Suprapubic skin (tissue), 4 donors: Measurements from ENCODE around the gene KAZN. TPM values are rescaled to one million over a fixed set of nuclear protein-coding genes. Genes with fewer than 3 reads are reported as not detected.
A peak's percentile ranks its signal among the peaks of the same experiment; 100 is the strongest.

ENCODE experiments used
- DNase-seq, 2 donors: peaks; one replicate each; pipeline ENCODE4 v3.0.0-alpha.2; 2019; ENCODE audit warnings: low spot score in 2 of 2
- H3K27ac ChIP-seq: fragments of 200-600 bp; sonication (generic); one replicate; pipeline ENCODE4 v1.5.1; 2019
- H3K27me3 ChIP-seq: fragments of 200-600 bp; sonication (generic); one replicate; pipeline ENCODE4 v1.5.1; 2019
- H3K36me3 ChIP-seq: fragments of 200-600 bp; sonication (generic); one replicate; pipeline ENCODE4 v1.5.1; 2019
- H3K4me1 ChIP-seq: fragments of 200-600 bp; sonication (generic); one replicate; pipeline ENCODE4 v1.5.1; 2019
- H3K4me3 ChIP-seq: fragments of 200-600 bp; sonication (generic); one replicate; pipeline ENCODE4 v1.5.1; 2019; ENCODE audit warnings: mild to moderate bottlenecking
- H3K9me3 ChIP-seq: fragments of 200-600 bp; sonication (generic); one replicate; pipeline ENCODE4 v1.5.1; 2019
- CTCF ChIP-seq, 2 donors: fragments of 200-600 bp in 1 of 2; fragments of 450-650 bp in 1 of 2; sonication (generic) in 1 of 2; IDR thresholded peaks; one replicate each; pipeline ENCODE4 v1.5.1; 2016 to 2019; ENCODE audit warnings: antibody characterized with exemption in 2 of 2, mild to moderate bottlenecking in 1 of 2, moderate library complexity in 1 of 2
- EP300 ChIP-seq: sonication (generic); formaldehyde crosslinking; IDR thresholded peaks from one replicate; pipeline ENCODE4 v1.6.1; 2017; ENCODE audit warnings: antibody characterized with exemption
- POLR2A ChIP-seq, 2 donors: fragments of 450-650 bp; IDR thresholded peaks; one replicate each; pipeline ENCODE4 v1.6.1; 2017; ENCODE audit warnings: antibody characterized with exemption in 2 of 2, mild to moderate bottlenecking in 2 of 2, moderate library complexity in 2 of 2
- POLR2AphosphoS5 ChIP-seq, 3 donors: sonication (generic); formaldehyde crosslinking; IDR thresholded peaks; one replicate each; pipeline ENCODE4 v1.6.1; 2017; ENCODE audit warnings: antibody characterized with exemption in 3 of 3
- WGBS: methylation state at CpG from one replicate; pipeline ENCODE4 v1.1.5; 2018; 5-methylcytosine and 5-hydroxymethylcytosine counted together
- total RNA-seq, 4 donors: library from RNA; depleted of rRNA; stranded (reverse); fragments of >200 nt; gene quantifications; one replicate each; pipeline ENCODE4 v1.1.0, GENCODE V29; 2016

The KAZN gene
- total RNA-seq, 4 donors from 2014 or later: 29.2 to 37.5 (median 31.7) TPM

- Histone ChIP-seq H3K9me3 (no peaks in the 10 kb centered on the region), H3K4me1 (peaks cover 46% of the 10 kb centered on the region), H3K36me3 (no peaks in the 10 kb centered on the region), H3K4me3 (peak overlapping the region; percentile 75), H3K27ac (peak overlapping the region; percentile 89), H3K27me3 (no peaks in the 10 kb centered on the region)
- 0% methylated on average over 6 of the region's 94 CpGs for WGBS
- DNase-seq: no peak
- no peak for TF ChIP-seq POLR2A (IDR thresholded peaks at IDR 0.05)
- no peak for TF ChIP-seq EP300
- no peak for TF ChIP-seq CTCF (IDR thresholded peaks at IDR 0.05)
- no peak for TF ChIP-seq POLR2AphosphoS5 (IDR thresholded peaks at IDR 0.05)
Measured at GRCh38 chr1:14924455-14925331, 326.2 kb downstream of the KAZN start.

DNA sequence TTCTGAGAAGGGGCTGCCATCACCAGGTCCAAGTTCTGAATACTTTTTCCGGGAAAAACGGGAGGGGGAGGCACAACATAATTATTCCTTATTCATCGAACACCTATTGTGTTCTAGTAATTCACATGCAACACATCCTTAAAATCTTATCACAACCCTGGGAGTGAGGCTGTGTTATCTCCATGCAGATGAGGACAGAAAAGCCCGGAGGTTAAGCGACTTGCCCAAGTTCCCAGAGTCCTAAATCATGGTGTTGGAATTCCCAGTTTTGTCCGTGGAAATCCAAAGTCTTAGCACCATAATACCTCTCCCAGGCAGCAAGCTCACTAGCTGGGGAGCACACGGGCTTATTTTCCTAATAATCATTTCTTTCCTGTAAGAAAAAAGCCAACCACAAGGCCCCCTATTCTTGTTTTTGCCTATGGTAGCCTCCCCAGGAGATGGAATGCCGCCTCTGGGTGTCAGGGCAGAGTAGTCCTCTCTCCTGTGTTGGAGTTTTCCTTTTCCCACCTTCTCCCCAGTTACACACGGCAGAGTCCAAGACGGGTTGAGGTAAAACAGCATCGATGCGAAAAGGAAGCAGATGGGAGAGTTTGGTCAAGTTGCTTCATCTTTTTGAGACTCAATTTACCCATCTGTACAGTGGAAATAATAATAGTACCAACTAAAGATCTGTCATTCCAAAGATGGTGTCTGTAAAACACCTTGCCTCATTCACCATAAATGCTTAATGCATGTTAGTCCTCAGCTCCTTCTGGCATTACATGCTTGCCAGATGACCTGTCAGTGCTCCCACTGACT lies 327.1 kb downstream of the KAZN start:
- Histone ChIP-seq H3K27ac (peak overlapping the region; percentile 89), H3K36me3 (no peaks in the 10 kb centered on the region), H3K27me3 (no peaks in the 10 kb centered on the region), H3K4me3 (peak overlapping the region; percentile 75), H3K9me3 (no peaks in the 10 kb centered on the region), H3K4me1 (peaks cover 54% of the 10 kb centered on the region)
- WGBS: 48% methylated on average over 12 of the region's 12 CpGs
- no peak for DNase-seq
- TF ChIP-seq EP300 (no peak), POLR2A (IDR thresholded peaks at IDR 0.05) (no peak), POLR2AphosphoS5 (IDR thresholded peaks at IDR 0.05) (no peak), CTCF (IDR thresholded peaks at IDR 0.05) (no peak)

DNA sequence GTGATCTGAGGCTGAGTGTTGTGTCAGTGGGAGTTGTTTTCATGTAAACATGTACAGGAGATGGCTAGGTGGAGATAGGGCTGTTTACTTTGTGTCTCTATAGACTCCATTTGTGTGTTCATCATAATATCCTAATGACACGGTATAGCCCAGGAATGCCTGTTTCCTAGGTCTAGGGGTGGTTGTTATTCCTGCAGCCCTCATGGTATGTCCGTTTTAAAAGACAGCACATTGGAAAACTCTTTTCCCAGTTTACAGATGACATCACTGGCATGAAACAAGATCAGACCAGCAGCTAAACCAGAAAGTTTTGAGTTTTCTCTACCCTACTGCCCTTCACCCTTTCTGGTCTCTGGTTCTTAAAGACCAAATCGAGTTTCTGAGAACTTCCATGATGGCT lies 327.7 kb downstream of the KAZN start:
- Histone ChIP-seq H3K27me3 (no peaks in the 10 kb centered on the region), H3K9me3 (no peaks in the 10 kb centered on the region), H3K4me3 (no peak overlapping the region), H3K36me3 (no peaks in the 10 kb centered on the region), H3K4me1 (peaks cover 55% of the 10 kb centered on the region), H3K27ac (no peak overlapping the region)
- TF ChIP-seq POLR2AphosphoS5 (IDR thresholded peaks at IDR 0.05) (no peak), POLR2A (IDR thresholded peaks at IDR 0.05) (no peak), EP300 (no peak), CTCF (IDR thresholded peaks at IDR 0.05) (no peak)
- DNase-seq: no peak
- WGBS: 62% methylated on average over 3 of the region's 3 CpGs

GRCh38 chr1:14926818-14927575 lies 328.5 kb downstream of the KAZN start:
- TF ChIP-seq POLR2AphosphoS5 (IDR thresholded peaks at IDR 0.05) (no peak), CTCF (IDR thresholded peaks at IDR 0.05) (no peak), EP300 (no peak), POLR2A (IDR thresholded peaks at IDR 0.05) (no peak)
- no peak for DNase-seq
- Histone ChIP-seq H3K4me3 (no peak overlapping the region), H3K9me3 (no peaks in the 10 kb centered on the region), H3K27ac (no peak overlapping the region), H3K36me3 (no peaks in the 10 kb centered on the region), H3K27me3 (no peaks in the 10 kb centered on the region), H3K4me1 (peaks cover 55% of the 10 kb centered on the region)
- WGBS: 86% methylated on average over 12 of the region's 12 CpGs
